Fibroblast of the aortic adventitia (primary cell): ENCODE data around the gene MYOF. TPM values are rescaled to one million over a fixed set of nuclear protein-coding genes. Genes with fewer than 3 reads are reported as not detected.

Source experiments
- DNase-seq: peaks from one replicate; pipeline ENCODE4 v3.0.0-alpha.2; 2010; ENCODE audit warnings: low read depth
- H3K4me3 ChIP-seq: 2 replicates; pipeline ENCODE4 v1.5.1; 2011; ENCODE audit warnings: low read depth, mild to moderate bottlenecking, control low read depth, low read length, moderate library complexity
- CTCF ChIP-seq: IDR thresholded peaks from 2 replicates; pipeline ENCODE4 v1.5.1; 2011; ENCODE audit warnings: mild to moderate bottlenecking, low read length, control low read depth, inconsistent platforms; ENCODE audit not compliant: insufficient read depth
- total RNA-seq: library from RNA; depleted of rRNA; stranded (reverse); fragments of >200 nt; gene quantifications from 2 replicates; pipeline ENCODE4 v1.2.3, GENCODE V29; 2012; ENCODE audit warnings: low replicate concordance

The MYOF gene
- total RNA-seq, 1 donor, result 381 TPM

GRCh38 chr10:93383562-93383981, 98.6 kb downstream of the MYOF start:
- no peak for TF ChIP-seq CTCF
- no peak overlapping the region for H3K4me3 ChIP-seq
- peak; percentile 92 for DNase-seq

- peak; percentile 72 for DNase-seq
- no peak for TF ChIP-seq CTCF
- H3K4me3 ChIP-seq, result no peak overlapping the region
These were observed 102.2 kb downstream of the MYOF start for GRCh38 chr10:93379731-93380575.

GRCh38 chr10:93378997-93379730, 103.0 kb downstream of the MYOF start:
- no peak for DNase-seq
- TF ChIP-seq CTCF, result no peak
- no peak overlapping the region for H3K4me3 ChIP-seq

GRCh38 chr10:93378039-93378438, 104.1 kb downstream of the MYOF start:
- TF ChIP-seq CTCF, result no peak
- H3K4me3 ChIP-seq, result no peak overlapping the region
- no peak for DNase-seq

- DNase-seq, result peak; percentile 95
- H3K4me3 ChIP-seq, result peak overlapping the region; percentile 26
- TF ChIP-seq CTCF, result peak; percentile 95
These were observed 105.5 kb downstream of the MYOF start for GRCh38 chr10:93376372-93377293.

GRCh38 chr10:93370961-93371360, 111.2 kb downstream of the MYOF start:
- no peak for TF ChIP-seq CTCF
- DNase-seq, result no peak
- no peak overlapping the region for H3K4me3 ChIP-seq
